KOPT-K1 (cell line): ENCODE measurements around the gene PAX5.

Source experiments
- H3K27ac ChIP-seq: fragments of 200-600 bp; sonication (generic); 2 replicates; pipeline ENCODE4 v1.5.1; 2016; ENCODE audit warnings: antibody characterized with exemption, mild to moderate bottlenecking, low read depth, low read length; ENCODE audit not compliant: poor library complexity, severe bottlenecking
- H3K36me3 ChIP-seq: fragments of 200-600 bp; sonication (generic); 2 replicates; pipeline ENCODE4 v1.5.1; 2017; ENCODE audit warnings: antibody characterized with exemption, mild to moderate bottlenecking, low read length, moderate library complexity; ENCODE audit not compliant: insufficient read depth
- H3K9me3 ChIP-seq: fragments of 200-600 bp; sonication (generic); 2 replicates; pipeline ENCODE4 v1.5.1; 2017; ENCODE audit warnings: antibody characterized with exemption, low read length, mild to moderate bottlenecking; ENCODE audit not compliant: insufficient read depth, poor library complexity, severe bottlenecking

The PAX5 gene

GRCh38 chr9:36991516-36992134, 42.4 kb downstream of the PAX5 start:
- H3K9me3 ChIP-seq = peaks cover 18% of the 10 kb centered on the region
- H3K36me3 ChIP-seq = no peaks in the 10 kb centered on the region
- H3K27ac ChIP-seq = no peak overlapping the region

GRCh38 chr9:36988848-36989247, 45.2 kb downstream of the PAX5 start:
- H3K36me3 ChIP-seq = no peaks in the 10 kb centered on the region
- peaks cover 18% of the 10 kb centered on the region for H3K9me3 ChIP-seq
- no peak overlapping the region for H3K27ac ChIP-seq

GRCh38 chr9:36987891-36988290, 46.2 kb downstream of the PAX5 start:
- Histone ChIP-seq H3K36me3 (no peaks in the 10 kb centered on the region), H3K27ac (no peak overlapping the region), H3K9me3 (peaks cover 18% of the 10 kb centered on the region)

GRCh38 chr9:36987409-36987808, 46.7 kb downstream of the PAX5 start:
- no peak overlapping the region for H3K27ac ChIP-seq
- H3K36me3 ChIP-seq = no peaks in the 10 kb centered on the region
- H3K9me3 ChIP-seq = peaks cover 18% of the 10 kb centered on the region

- H3K27ac ChIP-seq = no peak overlapping the region
- no peaks in the 10 kb centered on the region for H3K36me3 ChIP-seq
These were observed 47.3 kb downstream of the PAX5 start for GRCh38 chr9:36986468-36987408.

GRCh38 chr9:36985769-36986467, 48.1 kb downstream of the PAX5 start:
- Histone ChIP-seq H3K36me3 (no peaks in the 10 kb centered on the region), H3K27ac (no peak overlapping the region), H3K9me3 (peaks cover 8% of the 10 kb centered on the region)

More at GRCh38 chr9:36986468-36987408, 47.3 kb downstream of the PAX5 start:
- peaks cover 16% of the 10 kb centered on the region for H3K9me3 ChIP-seq

- no peaks in the 10 kb centered on the region for H3K36me3 ChIP-seq
- H3K27ac ChIP-seq = no peak overlapping the region
- H3K9me3 ChIP-seq = peaks cover 2% of the 10 kb centered on the region
These were observed 48.9 kb downstream of the PAX5 start for GRCh38 chr9:36985061-36985768.

- Histone ChIP-seq H3K9me3 (no peaks in the 10 kb centered on the region), H3K36me3 (no peaks in the 10 kb centered on the region), H3K27ac (no peak overlapping the region)
These were observed 53.7 kb downstream of the PAX5 start for GRCh38 chr9:36980148-36980974.

GRCh38 chr9:36976371-36977030, 57.6 kb downstream of the PAX5 start:
- Histone ChIP-seq H3K9me3 (no peaks in the 10 kb centered on the region), H3K27ac (no peak overlapping the region), H3K36me3 (no peaks in the 10 kb centered on the region)

- Histone ChIP-seq H3K9me3 (no peaks in the 10 kb centered on the region), H3K36me3 (no peaks in the 10 kb centered on the region), H3K27ac (no peak overlapping the region)
These were observed 59.3 kb downstream of the PAX5 start for GRCh38 chr9:36974731-36975130.

- H3K9me3 ChIP-seq = no peaks in the 10 kb centered on the region
- H3K36me3 ChIP-seq = no peaks in the 10 kb centered on the region
- no peak overlapping the region for H3K27ac ChIP-seq
These were observed 62.1 kb downstream of the PAX5 start for GRCh38 chr9:36971935-36972488.

GRCh38 chr9:36970007-36970888, 63.8 kb downstream of the PAX5 start:
- no peaks in the 10 kb centered on the region for H3K36me3 ChIP-seq
- no peak overlapping the region for H3K27ac ChIP-seq
- no peaks in the 10 kb centered on the region for H3K9me3 ChIP-seq
